Mucosa of gallbladder (tissue), 1 donor: Measurements from ENCODE around the gene MARCO. TPM values are rescaled to one million over a fixed set of nuclear protein-coding genes. Genes with fewer than 3 reads are reported as not detected.
"Not testable (repeated sequence)": the region's sequence is repeated elsewhere in the genome, so short reads cannot be mapped to it uniquely, and the experiment has no call there.

Experiments
- DNase-seq: peaks from one replicate; pipeline ENCODE4 v3.0.0-alpha.2; 2020; ENCODE audit warnings: low spot score
- total RNA-seq: library from RNA; stranded (reverse); gene quantifications from one replicate; pipeline ENCODE4 v1.2.1, GENCODE V29; 2021
- donor health status: DM: no; HTN: no; CAD: no.

The MARCO gene
- total RNA-seq, 1 donor from 2014 or later = 1.1 TPM

DNA sequence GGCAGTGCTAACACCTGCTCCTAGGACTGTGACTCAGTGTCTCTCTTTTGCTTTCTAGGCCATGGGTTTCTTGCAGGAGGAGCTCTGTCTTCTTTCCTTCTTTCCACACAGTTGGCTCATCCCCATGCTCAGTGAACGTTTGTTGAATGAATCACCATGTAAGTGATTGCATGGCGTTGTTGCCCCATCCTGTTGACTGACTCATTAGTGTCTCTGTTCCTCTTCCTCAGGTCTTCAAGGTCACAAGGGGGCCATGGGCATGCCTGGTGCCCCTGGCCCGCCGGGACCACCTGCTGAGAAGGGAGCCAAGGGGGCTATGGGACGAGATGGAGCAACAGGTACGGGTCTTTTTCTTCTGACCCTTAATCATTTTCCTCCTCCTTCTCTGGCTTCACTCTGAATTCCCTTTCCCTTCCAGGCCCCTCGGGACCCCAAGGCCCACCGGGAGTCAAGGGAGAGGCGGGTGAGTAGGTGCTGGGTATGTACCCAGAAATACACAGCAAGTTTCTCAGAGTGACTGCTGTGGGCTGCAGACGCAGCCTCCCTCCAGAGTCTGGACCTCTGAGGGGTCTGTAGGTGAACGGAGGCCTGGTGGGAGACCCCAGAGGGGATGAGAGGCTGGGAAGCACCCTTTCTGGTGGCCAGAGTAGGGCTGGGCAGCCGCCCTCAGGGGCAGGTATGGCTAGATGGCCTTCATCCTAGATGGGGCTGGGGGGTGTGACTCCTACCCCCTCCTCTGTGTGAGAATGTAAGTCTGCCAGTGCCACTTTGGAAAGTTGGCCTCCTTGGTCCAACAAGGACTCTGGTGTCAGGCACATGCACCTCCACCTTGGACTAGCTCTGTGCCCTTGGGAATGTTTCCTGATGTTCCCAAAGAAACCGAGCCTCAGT is 32.4 kb downstream of the MARCO start:
- peak; percentile 8 for DNase-seq

DNA sequence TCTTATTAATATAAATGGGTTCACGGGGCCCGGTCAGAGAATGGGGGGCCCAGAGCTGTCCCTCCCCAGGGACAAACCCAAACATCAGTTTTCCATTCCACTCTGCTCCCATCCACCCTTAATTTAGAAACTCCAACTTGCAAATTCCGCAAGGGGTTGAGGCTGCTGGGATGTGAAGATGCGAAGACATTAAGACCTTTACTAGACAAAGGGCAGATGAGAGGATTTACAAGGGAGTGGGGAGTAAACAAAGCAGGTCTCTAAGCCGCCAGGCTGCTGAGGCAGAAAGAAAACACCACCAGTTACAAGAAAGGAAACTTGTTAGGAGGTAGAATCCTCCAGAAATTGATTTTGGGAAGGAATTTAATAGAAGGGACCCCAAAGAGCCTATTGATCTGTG is 33.1 kb downstream of the MARCO start:
- DNase-seq = peak; percentile 8

DNA sequence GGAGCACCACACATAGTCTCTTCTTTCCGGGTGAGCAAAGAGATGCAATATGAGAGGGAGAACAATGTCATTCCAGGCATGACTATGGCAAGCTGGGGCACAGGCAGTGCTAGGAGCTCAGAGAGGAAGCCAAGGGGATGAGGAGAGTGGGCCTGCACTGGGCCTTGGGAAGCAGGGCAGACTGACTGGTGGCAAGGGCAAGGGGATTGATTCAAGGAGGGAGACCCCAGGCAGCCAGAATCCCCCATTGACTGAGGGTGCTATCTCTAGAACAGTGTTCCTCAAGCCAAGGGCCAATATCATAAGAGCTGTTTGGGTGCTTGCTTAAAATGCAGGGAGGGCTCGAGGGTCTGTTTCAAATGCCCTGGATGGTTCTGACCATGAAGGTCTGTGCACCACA is 36.1 kb downstream of the MARCO start:
- DNase-seq = no peak

DNA sequence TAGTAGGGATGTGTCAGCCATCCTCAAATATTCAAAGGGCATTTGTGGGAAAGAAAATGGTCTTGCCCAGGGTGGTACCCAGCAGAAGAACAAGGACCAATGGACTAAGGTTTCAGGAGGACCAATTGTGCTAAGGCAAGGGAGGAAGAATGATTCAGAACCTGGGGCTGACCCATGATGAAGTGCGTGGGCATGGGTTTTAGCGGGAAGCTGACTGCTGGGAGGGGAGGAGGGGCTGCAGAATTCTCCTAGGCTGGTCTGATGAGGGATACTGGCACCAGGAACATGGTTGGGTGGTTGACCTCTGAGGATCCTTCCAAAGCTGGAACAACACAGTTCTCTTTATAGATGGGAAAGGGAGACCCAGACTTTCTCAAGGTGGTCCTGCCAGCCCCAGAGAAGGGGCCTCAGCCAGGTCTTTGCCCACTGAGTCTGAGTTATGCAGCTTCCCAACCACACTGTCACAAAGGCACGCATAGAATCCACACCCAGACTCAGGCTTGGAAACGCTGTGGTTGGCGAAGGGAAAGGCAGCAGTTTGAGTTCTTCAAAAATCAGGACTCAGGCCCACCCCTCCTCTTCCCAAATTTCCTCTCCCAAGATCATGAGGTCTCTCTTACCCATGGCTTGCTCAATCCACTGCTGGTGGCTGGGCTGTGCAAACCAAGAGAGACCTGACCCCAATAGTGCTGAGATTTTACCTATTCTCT is 37.3 kb downstream of the MARCO start:
- DNase-seq = no peak

DNA sequence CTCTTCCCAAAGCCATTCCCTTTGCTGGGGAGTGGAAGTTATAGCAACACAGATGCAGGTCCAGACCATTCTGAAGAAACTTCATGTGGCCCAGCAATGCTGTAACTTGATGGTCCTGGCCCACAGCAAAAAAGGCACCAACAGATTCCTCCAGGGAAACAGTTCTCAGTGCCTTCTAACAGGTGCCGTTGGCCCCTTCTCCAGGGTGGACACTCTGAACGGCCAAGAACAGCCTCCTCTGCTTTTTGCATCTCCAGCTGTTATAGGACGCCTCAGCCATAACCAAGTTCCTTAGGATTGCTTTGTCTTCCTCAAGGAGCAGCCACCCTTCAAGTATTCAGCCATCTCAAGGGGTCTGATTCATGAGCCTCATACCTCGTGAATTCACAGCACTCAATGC is 38.0 kb downstream of the MARCO start:
- no peak for DNase-seq

DNA sequence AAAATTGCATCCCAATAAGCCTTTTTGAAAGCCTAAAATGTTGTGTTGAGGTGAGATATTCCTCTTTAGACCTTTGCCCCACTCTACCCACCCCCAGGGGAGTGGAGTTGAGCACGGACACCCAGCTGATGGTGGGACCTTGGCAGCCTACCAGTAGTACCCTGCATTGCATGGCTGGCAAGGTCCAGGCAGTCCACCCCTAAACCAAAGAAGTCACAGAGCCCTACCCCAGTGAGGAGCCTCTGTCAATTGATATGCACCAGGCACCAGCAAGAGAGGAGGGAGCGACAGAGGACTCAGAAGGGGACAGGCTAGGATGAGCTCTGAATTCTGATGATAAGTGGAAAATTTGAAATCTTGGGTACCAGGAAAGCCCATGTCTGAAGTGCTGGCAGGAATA is 38.6 kb downstream of the MARCO start:
- DNase-seq = no peak

DNA sequence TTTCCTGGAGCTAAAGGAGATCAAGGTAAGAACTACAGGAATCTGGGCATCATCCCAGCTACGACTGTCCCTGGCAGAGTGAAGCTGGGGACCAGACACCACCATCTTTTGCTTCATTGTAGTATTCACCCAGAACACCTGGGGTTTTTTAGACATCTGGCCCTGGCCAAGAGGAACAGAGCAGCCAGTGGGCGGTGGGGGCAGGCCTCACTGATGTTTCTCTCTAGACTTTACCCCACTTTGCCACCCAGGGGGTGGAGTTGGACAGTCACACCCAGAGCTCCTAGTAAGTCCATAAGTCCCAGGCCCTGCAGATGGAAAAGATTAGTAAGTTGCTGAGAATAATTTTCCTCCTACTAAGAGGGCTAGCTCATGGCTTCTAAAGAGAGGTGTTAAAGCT is 39.6 kb downstream of the MARCO start:
- DNase-seq = no peak

DNA sequence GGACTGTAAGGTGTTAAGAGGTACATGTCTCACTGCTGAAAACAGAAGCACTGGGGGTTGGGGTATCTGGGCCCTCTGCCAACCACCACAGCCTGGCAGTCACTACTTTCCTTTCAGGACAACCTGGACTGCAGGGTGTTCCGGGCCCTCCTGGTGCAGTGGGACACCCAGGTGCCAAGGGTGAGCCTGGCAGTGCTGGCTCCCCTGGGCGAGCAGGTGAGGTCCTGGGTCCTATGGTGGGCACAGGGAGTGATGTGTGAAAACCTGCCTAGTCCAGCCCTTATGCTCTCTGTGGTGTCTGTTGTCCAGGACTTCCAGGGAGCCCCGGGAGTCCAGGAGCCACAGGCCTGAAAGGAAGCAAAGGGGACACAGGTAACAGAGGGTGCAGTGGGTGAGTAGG is 40.0 kb downstream of the MARCO start:
- no peak for DNase-seq

DNA sequence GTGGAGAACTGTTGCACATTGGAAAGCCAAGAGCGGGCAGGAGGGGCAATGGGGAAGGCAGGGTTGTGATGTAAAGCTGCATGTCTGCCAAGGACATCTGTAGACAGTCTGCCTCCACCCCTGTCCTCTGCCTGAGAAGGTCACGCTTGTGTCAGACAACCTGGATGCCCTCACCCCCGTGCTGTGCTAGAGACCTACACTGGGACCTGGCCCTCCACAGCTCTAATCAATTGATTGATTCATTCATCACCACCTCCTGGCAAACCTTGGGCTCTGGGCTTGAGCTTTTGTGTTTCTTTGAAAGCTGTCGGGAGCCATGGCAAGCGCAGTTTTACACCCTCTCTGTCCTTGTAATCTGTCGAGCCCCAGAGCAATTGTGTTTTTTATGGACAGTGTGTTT is 41.1 kb downstream of the MARCO start:
- DNase-seq = peak; percentile 5

DNA sequence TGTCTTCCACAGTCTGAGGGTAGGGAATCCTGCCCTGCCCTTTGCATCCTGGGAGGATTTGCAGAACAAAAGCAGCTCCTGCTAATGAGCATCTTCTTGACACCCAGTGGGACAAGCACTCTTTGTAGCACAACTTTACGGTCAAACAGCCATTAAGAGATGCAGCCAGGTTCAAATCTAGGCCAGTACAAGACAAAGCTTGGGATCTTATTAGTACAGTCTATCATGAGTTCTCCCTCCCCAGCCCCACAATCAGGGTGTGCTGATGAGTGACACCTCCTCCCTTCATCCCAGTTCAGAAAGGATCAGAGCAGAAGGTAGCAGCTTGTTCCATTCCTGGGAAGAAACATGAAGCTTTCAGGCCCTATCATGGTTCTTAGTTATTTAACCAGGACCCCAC is 41.9 kb downstream of the MARCO start:
- peak; percentile 7 for DNase-seq

DNA sequence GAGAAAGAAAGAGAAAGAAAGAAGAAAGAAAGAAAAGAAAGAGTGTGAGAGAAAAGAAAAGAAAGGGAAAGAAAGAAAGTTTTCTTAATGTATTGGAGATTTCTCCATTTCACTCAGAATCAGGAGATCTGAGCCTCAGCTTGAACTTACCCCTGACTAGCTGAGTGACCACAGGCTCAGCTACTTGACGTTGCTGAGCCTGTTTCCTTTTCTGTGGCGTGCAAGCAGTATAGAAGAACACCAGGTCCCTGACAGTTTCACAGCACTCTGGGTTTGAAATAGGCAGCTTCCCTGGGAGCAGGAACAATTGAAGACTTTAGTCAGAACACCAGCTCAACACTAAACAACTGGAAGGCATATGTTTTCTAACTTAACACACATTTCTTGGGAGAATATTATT is 44.7 kb downstream of the MARCO start:
- DNase-seq = peak; percentile 7

DNA sequence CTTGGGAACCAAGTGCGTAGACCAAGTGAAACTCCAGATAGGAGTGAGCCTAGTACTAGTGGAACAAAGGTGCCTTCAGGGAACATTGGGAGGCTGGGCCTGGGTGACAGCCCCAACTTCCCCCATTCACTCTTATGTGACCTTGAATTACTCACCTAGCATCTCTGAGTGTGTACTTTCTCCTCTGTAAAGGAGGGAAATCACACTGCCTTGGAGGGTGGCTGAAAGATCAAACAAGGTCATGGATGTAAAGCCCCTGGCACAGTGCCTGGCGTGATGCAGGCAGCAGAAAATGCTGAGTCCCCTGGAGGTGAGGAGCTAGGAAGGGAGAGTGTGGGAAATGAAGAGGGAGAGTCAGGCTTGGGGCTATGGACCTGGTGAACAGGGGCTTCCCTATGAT is 45.9 kb downstream of the MARCO start:
- peak; percentile 6 for DNase-seq

DNA sequence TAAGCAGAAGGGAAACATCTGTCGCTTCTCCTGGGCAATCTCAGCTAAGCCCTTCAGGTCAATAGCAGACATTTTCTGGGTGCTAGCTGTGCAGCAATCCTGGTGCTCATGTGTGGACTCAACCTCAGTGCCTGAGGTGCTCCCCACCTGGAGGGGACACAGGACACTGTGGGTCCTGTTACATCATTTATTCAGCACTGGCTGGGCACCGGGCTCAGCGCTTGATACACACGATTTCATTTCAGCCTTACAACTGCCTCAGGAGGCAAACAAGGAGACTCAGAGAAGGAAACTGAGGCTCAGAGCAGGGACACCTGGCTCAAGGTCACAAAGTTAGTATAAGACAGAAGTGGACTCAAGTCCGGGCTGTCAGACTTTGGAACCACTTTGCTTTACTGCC is 46.7 kb downstream of the MARCO start:
- DNase-seq = no peak

DNA sequence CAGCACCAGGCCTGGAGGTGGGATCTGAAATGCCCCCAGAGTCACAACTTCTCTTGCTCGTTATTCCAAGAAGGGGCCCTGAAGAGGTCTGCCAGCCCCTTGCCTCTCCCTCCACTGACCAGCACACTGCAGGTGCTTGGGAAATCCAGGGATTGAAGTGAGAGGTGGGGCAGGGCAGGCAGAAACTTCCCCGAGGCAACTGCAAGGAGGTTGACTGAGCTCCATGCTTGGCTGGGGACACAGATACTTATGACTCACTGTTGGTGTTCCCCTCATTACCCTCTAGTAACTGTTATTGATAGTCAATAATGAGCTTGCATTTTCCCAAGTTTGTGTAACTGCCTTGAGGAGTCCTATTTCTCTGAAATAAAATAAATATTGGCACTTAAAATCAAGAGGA is 47.5 kb downstream of the MARCO start:
- DNase-seq = no peak

DNA sequence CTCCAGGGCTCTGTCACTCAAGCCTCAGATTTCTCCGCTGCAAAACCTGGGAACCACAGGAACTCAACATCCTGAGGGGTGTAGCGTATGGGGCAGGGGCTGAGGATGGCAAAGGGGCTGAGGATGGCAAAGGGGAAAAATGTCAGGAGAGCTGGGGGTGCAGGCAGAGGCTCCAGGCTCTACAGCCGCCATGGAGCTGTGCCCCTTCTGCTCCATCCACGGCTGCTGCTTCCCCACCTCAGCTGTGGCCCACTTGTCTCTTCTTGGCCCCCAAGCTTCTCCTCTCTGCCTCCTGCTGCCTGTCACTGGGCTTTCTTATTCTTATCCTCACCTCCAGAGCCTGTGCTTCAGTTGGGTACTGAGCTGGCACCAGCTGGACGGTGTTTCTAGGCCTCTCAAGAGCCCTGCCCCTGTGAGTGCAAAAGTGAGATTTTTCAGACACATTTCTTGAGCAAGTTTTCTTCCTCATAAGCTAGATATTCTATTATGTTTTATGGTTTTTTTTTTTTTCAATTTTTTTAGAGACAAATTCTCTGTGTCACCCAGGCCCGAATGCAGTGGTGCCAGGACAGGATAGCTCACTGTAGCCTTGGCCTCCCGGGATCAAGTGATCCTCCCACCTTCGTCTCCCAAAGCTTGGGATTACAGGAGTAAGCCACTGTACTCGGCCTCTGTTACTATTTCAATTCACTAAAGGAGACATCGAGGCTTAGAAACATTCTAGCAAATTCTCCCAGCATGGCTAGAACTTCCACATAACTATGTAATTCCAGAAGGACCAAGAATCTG is 49.0 kb downstream of the MARCO start:
- DNase-seq = no peak

DNA sequence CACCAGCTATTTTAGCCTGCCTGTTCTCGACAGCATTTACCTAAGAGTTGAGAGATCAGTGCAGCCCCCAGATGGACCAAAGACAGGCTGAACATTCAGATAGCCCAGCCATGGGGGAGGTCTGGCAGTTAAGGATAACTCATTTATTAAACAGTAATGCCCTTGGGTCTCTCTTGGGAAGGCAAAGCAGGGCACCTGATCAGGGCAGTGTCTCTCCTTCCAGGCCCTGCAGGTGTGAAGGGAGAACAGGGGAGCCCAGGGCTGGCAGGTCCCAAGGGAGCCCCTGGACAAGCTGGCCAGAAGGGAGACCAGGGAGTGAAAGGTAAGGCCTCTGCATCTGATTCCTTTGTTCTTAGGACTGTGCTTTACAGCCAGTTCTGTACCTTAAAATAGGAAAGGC is 49.6 kb downstream of the MARCO start:
- DNase-seq = no peak

DNA sequence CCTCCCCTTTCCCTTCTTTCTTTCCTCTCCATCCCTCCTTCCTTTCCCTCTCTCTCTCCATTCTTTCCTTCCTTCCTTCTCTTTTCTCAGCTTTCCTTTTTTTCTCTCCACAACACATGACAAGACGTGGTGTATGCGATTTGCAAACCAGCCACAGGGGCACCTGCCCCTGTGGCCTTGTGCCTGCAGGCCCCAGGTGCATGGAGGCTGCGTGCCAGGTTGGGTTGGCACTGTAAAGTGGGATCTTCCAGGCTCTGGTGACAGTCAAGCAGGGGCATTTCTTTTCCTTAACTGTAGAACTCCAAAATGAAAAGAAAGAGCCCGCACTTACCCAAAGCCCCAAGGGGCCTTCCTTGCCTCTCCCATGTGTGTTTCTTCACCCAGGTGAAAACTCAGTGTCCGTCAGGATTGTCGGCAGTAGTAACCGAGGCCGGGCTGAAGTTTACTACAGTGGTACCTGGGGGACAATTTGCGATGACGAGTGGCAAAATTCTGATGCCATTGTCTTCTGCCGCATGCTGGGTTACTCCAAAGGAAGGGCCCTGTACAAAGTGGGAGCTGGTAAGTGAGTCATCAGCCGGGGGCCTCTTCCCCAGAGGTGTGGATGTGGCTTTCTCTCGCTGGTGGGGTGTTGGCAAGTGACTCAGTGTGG is 50.9 kb downstream of the MARCO start:
- DNase-seq = no peak

DNA sequence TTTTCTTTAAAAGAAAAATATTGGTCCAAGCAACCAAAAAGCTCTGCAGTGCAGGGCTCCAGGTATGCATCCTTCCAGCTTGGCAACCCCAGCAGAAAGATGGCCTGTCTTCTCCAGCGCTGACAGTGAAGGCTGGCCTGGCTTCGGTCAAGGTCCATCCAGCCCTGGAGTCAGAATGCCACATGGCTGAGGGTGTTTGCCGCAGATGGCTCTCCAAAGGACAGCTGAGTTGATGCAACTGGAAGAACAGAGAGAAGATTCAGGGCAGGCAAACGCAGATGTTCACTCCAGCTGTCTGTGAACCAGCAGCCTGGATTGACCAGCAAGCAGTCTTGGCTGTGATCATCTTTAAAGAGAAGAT is 51.4 kb downstream of the MARCO start:
- no peak for DNase-seq

DNA sequence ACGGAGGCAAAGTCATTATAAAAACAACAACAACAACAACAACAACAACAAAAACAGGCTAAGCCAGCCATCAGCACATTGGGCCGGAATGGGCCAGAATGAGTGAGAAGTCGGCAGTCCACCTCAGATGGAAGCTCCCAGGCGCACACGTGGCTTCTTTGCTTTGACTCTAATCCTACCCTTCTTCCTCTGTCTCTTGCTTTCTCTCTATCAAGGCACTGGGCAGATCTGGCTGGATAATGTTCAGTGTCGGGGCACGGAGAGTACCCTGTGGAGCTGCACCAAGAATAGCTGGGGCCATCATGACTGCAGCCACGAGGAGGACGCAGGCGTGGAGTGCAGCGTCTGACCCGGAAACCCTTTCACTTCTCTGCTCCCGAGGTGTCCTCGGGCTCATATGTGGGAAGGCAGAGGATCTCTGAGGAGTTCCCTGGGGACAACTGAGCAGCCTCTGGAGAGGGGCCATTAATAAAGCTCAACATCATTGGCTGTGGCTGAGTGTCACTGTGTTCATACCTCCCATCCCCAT is 52.2 kb downstream of the MARCO start:
- no peak for DNase-seq

DNA sequence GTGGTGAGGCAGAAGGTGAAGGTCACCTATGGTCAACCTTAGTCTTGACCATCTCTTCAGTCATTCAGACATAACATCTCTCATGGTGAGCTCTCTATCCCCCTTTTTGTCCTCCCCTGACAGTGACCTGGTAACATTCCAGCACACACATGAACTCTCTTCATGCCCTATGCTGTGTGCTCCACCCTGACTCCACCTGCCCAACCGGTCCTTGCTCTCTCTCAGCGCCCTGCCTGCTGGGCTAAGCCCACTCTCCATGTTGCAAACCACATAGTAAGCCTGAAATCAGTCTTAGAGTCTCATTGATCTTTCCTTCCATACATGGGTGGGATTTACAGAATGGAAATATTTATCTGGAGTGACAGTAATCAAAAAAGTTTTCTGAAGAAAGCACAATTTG is 52.8 kb downstream of the MARCO start:
- no peak for DNase-seq

DNA sequence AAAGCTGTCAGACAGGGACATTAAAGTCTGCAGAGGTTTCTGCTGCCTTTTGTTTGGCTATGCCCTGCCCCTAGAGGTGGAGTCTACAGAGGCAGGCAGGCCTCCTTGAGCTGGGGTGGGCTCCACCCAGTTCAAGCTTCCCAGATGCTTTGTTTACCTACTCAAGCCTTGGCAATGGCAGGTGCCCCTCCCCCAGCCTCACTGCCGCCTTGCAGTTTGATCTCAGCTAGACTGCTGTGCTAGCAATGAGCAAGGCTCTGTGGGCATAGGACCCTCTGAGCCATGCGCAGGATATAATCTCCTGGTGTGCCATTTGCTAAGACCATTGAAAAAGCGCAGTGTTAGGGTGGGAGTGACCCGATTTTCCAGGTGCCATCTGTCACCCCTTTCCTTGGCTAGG is 61.9 kb downstream of the MARCO start:
- DNase-seq = not testable (repeated sequence)

DNA sequence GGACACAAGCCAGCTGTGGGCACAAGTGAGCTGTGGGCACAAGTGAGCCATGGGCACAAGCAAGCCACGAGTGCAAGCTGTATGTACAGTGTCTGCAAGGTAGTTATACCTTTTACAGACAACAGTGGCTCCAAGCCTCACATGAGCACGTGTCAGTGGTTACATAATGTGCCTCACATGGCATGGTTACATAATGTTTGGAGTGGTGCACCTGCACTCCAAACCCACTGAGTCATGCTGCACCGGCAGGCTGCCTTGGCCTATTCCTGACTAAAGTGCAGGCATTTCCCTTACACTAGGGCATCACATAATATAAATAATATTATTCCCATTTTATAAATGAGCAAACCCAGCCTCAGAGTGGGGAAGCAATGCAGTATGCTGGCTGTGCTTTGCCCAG is 62.6 kb downstream of the MARCO start:
- DNase-seq = no peak
